LHCN-M2 (cell line): ENCODE measurements around the gene RICTOR. TPM values are rescaled to one million over a fixed set of nuclear protein-coding genes. Genes with fewer than 3 reads are reported as not detected.

Source experiments
- DNase-seq: peaks from one replicate; pipeline ENCODE4 v3.0.0-alpha.2; 2012; ENCODE audit warnings: low read depth
- total RNA-seq: library from RNA; depleted of rRNA; stranded (reverse); fragments of >200 nt; gene quantifications from 2 replicates; pipeline ENCODE4 v1.2.3, GENCODE V29; 2014

The RICTOR gene
- total RNA-seq, 1 experiment from 2014 or later = 17.3 TPM

DNA sequence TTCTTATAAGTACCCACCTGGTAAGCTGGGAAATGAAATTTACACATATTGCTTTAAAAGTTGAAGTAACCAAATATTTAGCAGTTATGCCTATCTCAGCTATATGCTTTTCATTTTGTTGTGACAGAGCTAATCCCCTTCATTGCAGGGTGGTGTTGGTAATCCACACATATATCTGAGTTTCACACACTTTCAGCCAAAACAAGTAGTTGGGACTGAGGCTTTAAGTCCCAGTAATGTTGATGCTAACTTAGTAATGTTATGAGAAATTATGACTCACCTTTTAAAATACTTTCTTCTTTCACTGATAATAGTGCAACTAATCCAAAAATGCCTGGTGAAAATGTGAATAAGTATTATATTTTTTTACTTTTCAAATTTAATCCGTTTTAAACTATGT is 19.2 kb upstream of the RICTOR start:
- peak; percentile 49 for DNase-seq

DNA sequence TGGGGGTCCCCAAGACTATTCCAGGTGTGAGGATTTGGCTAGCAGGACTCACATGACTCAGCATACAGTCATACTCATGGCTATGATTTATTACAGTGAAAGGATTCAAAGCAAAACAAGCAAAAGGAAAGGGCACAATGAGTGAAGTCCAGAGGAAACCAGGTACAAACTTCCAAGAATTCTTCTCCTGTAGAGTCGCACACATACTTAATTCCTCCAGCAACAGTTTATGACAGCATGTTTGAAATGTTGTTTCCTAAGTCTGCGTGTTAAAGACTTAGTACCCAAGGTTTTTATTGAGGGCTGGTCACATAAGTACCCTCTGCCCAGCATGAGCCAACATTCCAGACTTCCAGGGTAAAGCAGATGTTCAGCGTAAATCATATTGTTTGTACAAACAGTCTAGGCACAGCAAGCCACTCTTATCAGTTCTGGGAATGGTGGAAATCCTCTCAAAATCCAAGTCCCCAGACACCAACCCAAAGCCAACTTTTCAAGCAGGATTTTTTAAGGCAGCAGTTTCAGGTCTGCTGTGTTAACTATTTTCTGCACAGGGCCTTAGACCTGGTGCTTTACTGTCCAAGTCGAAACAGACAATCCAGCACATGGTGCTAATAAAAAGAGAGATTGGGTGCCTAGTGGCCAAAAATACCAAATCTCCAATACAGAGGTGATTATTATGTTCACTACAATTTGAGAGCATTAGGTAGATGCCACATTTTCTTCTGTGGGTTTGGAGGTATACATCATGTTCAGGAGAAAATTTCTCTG is 18.6 kb upstream of the RICTOR start:
- DNase-seq = peak; percentile 70

DNA sequence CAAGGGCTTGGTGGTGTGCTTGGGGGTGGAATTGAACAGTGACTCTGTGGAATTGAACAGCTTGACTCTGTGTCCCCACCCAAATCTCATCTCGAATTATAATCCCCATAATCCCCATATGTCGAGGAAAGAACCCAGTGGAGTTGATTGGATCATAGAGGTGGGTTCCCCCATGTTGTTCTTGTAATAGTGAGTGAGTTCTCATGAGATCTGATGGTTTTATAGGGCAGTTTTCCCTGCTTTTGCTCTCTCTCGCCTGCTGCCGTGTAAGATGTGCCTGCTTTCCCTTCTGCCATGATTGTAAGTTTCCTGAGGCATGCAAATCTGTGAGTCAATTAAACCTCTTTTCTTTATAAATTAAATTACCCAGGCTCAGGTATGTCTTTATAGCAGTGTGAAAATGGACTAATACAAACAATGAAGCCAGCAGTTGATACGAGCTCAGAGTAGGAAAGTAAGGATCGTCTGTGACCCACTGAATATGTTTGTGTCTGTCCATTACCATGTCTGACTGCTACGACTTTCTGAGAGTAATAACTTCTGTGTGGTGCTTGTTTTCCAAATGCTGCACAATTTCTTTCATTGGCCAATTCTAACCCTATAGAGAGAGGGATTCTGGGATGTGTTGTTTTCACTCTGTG is 17.9 kb upstream of the RICTOR start:
- no peak for DNase-seq

DNA sequence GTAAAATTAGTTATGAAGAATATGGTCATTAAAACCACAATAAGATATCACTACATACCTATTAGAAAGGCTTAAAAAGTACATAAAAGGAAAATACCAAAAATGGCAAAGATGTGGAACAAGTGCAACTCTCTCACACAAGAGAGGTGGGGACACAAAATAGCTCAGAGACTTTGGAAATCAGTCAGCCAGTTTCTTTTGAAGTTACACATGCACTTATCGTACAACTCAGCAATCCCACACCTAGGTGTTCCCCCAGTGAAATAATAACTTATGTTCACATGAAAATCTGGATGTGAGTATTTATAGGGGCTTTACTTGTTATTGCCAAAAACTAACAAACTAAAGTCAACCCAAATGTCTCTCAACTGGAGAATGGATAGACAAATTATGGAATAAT is 9.8 kb upstream of the RICTOR start:
- no peak for DNase-seq

DNA sequence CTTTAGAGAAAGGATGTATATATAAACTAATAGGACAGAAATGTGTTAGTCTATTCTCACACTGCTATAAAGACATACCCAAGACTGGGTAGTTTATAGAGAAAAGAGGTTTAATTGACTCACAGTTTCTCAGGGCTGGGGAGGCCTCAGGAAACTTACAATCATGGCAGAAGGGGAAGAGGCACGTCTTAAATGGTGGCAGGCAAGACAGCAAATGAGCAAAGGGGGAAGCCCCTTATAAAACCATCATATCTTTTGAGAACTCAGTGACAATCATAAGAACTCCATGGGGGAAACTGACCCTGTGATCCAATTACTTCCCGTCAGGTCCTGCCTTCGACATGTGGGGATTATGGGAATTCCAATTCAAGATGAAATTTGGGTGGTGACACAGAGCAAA is 8.8 kb upstream of the RICTOR start:
- DNase-seq = no peak

DNA sequence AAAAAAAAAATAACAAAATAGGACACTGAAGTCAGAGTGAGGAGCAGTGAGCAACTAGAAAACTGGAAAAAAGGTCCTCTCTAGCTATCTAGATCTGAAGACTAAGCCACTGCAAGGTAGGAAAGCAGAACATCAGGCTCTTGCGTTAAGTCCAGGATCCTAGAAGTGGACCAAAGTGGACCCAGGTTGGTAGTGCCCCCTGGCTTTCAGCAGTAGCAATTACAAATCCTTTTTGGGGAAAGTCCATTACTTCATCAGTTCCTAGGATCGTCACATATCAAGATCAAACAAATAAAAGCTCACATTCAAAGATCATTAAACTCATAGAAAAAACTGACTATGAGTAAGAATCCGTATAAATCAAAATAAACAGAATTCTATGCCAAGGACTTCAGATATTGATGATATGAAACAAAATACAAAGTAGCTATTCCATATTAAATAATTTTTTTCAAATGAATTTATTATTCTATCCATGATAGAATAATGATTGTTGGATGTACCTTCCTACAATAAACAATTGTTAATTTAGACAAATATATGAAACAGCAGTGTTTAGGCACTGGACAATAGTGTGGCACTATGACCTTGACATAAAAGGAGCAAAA is 6.5 kb upstream of the RICTOR start:
- DNase-seq = peak; percentile 57

DNA sequence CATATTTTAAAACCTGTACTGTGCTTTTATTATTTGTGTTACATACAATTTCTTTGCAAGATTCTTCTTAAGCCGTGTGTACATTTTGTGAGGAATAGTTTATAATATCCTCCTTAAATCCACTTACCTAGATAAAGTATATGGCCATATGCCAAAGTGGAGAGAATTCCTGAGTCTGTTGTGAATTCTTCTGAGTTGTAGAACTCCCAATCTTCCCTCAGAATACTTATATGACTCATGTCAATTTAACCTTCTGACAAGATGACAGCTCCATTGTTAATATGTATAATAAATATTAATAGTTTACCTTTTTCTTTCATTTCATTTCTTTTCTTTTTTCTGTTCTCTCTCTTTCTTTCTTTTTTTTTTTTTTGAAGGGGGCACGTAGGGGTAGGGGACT is 6.0 kb upstream of the RICTOR start:
- no peak for DNase-seq

DNA sequence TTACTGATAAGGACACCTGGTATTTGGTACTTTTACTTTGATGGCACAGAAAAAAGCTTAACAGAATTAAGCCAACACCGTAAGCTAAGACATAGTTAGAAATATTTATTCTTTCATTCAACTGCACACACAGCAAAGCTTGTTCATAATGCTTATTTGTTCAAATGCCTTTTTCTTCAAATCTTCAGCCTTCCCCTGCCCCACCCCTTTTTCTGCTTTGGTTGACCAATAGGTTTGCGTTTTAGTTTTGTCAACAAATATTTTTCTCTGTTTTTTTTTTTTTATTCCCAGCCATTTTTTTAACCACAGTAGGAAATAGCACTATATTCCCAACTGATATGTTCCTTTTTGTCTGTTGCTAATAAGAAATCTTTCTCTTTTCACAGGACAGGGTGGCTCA is 4.9 kb upstream of the RICTOR start:
- DNase-seq = no peak

DNA sequence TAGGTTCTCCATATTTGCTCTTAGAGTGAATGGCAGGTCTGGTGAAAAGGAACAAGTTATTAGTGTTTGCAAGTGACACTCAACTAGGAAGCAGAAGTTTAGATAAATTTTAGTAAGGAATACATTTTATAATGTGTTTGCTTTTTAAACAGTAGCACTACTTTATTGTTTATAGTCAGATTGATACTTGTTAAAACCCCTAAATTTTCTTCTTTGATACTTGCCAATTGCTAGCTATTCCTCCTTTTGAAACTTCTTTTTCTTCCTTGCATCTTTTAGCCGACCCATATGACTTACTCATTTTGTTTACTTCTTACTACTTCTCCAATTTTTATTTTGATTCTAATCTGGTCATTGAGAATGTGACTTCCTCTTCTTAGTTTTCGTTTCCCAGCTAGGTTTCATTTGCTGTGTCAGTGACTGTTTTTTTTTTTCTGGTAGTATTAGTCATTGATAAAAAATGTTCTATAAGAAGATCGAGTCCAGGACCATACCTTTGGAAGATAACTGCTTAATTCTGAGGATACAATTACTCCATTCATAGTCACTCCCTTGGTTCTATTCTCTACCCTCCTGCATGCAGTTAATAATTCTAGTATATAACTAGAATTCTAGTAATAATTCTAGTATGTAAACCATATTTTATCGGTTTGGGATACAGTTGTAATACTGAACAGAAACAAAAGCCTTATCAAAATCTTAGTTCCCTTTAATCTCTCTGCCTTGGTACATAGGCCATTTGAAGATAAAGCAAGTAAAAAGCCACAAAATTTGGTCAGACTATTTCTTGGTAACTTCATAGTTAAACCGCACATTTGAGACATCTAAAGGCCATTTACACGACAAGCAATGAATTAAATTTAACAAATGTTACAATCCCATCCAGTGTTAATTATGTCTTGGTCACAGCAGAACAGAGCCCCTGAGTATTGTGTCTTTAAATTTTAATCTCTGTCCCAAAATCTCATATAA is 2.8 kb upstream of the RICTOR start:
- DNase-seq = peak; percentile 54

DNA sequence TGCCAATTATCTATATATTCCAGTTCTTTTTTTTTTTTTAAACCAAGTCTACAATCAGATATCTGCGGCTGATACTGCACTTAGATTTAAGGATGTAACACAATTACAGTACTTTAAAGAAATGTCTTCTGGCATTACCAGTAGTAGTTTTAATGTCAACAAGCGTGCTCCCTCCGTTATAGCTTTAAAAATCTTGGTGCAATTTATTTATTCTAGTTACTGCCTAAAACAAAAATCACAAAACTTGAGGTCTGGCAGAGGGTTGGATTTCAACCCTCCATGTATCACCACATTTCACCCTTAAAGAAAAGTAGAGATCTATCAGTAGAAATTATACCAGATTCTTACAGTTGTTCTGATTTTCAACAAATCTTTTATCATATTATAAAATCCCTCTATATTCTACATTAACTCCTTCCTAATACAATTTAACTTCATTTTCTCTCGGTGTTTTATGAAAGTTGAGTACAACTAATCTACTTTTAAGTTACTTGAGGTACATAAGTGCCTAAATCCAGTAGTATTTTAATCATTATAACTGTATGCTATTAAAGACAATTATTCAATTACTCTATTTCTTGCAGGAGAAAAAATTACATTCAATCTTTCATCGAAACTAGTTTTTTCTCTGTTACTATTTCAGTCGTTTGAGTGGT is 2.0 kb upstream of the RICTOR start:
- no peak for DNase-seq

DNA sequence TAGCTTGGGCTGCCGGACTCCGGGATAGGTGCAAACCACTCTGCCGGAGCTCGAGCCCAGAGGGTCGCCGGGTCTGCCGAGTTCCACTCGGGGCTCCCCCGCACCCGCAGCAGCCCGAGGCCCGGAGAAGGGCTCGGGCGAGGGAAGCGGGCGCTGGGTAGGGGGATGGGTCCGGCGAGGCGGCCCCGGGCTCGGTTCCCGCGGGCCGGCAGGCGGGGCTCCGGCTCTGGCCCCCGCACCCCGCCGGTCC is 507 bp downstream of the RICTOR start:
- DNase-seq = no peak

DNA sequence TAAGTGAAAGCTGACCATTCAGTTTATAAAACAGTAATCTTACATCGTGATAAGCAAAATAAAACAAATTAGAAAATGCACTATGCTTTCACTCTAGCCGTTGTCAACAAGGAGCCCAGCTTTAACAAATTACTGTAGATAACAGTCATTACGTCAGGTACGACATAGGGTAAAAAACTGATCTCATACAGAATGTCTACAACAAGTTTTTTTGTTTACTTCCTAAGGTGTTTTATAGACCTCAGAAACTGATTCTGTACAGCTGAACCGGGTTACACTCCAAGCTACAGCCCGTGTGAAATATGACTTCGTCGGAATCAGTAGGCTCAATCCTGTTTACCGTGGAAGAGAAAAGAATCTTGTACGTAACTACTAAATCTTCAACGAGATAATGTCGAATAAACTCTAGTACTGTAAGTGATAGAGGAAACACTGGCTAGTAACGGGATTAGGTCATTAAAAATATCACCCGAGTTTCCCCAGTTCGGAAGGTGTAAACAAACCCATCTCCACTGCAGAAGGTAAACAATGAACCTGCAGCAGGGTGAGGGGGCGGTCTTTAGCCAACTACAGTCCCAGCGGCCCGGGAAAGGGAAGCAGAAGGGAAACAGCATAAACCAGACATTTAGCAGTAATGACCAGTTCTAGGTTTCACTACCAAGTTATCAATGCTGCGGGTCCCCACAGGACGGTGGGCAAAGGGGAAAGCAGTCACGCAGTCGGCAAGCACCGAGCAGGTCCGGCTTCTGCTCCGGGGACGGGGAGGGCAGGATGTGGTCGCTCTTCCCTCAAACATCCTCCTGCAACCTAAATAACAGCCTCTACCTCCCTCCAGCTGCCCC is 1.1 kb downstream of the RICTOR start:
- peak; percentile 31 for DNase-seq

DNA sequence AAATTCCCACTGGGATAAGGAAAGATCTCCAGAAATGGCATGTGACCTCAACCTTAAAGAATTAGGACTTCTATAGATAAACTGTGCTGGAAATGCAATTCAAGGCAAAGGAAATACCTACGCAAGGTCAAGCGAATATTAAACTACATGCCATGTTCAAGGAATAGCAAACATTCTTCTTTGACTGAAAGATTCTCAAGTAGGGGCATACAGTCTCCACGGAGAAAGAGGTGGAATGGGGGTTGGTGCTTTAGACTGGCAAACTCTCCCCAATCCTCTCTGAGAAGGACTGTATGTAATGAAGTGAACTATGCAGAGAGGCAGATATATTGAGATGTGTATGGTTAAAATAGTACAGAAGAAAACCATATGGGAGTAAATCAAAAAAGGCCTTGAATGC is 6.1 kb downstream of the RICTOR start:
- no peak for DNase-seq

DNA sequence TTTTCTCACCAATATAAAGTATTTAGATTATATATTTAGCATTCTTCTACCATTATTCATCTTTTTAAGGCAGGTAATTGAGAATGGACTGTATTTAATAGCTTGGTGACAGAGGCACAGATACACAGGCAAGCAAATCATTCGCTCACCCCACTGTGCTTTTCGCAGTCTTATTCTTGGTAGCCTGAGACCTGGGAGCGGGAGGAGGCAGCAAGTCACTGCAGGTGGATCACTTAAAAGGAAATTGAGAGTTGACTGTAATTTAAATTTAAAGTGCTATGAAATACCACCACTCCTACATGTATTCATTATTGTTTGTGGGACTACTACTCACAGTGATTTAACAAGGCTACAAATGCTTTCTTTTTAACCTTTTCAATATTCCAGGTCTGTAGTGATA is 9.7 kb downstream of the RICTOR start:
- no peak for DNase-seq

DNA sequence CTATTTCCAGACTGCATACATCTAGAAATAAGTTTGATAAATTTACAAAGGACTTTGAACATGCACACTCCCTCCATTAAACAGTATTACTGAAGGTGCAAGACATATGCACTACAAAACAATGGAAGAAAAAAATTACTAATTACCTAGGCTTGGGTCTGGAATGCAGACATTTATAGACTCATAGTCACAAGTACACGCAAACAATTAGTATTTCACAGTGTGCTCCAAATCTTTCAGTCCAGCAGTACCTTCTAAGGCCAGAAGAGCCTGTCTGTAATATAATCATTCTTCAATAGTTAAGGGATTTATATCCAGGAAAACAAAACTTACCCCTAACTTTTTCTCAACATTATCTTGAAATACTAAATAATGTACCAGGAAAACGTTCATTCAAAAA is 11.2 kb downstream of the RICTOR start:
- no peak for DNase-seq

DNA sequence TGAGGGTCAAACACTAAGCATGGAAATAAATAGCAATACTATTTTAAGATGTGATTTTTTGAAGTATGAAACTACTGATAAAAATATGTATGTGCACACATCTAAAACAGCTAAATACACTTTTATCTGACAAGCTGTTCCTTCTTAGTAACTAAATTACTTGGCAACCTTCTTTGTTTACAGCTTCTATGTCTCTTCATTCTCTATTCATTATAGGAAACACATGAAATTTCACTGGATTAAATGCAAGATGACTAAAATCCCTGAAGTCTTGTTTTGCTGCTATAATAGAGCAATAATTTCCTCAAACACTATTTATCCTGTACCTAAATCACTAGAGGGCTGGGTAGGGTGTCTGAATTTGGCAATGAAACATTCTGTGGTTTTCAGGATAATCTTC is 11.7 kb downstream of the RICTOR start:
- DNase-seq = no peak

DNA sequence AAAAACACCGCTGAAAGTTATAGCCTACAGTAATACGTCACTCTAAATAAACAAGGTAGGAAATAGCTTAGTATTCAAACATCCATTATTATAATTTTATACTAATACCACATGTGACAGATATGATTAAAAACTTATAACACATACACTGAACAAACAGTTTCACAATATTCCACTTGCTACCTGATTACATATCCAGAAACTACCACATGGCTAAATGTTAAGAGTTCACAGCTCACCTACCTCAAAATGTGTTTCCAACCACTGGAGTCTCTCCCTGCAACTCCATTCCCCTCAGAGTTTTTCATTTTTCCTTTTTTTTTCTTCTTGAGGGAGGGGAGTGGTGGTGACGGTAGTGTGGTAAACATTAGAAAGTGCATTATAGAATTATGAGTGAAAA is 12.1 kb downstream of the RICTOR start:
- DNase-seq = no peak

DNA sequence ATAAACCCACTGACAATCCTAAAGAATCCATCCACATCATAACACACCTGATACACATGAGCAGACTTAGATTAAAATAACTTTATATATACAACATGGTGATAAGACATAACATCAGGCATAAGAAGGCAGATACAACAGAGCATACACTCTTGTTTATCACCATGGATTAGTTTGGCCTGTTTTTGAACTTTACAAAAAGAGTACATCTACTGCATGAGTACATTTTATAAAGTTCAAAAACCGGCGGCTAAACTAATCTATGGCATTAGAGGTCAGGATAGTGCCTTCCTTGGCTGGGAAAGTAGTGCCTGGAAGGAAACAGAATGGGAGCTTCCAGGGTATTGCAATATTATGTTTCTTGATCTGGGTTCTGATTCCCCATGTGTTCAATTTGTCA is 15.1 kb downstream of the RICTOR start:
- DNase-seq = no peak

DNA sequence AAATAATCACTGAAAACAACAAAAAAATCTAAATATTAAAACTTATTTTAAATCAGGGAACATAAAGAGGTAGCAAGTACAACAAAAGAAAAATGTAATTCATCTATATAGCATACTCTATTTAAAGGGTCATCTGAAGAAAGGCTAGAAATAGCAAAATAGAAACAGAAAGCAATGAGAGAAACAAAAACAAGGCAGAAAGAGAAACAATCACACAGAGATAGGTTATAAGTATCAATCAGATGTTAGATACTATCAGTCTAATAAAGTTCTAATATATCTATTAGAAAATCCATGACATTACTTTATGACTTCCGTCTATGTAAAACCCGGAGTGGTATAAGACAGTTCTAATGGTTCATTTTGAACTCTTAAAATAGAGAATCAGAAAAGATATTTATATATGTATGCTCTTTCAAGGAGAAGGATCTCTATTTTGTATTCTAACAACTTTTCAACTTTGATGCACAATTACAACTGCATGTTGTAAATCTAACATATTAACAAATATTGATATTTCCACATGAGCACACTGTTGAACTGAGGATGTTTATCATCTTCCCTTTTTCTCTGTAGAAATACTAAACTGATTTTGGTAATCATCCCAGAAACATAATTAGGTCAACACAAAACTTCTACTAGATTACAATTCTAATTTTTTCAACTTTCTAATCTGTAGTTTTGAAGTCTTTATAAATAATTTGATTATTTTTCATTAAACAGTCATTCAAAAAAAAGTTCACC is 15.8 kb downstream of the RICTOR start:
- DNase-seq = no peak

DNA sequence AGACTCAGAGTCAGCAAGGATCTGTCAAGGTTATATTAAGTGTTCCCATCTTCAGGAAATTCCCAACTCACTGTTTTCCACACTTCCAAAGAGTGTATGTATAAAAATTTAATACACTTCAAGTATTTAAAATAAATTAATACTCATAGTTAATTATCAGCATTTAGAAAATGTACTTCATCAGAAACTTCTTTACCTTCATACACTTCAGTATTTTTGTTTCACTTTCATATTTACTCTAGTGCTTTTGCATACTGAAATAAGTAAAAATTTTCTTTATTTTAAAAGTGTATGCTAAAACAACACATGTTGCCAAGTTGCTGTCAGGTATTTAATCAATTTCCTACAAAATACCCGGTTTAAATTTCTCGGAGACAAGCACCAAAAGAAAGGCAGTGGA is 16.5 kb downstream of the RICTOR start:
- DNase-seq = no peak
